K562 (cell line): ENCODE data around the gene S100A1. TPM values are rescaled to one million over a fixed set of nuclear protein-coding genes. Genes with fewer than 3 reads are reported as not detected.
A peak's percentile ranks its signal among the peaks of the same experiment; 100 is the strongest.

ENCODE experiments used
- DACH1 ChIP-seq: fragments of 450-650 bp; IDR thresholded peaks from 2 replicates; pipeline ENCODE4 v1.6.1; 2018; ENCODE audit not compliant: partially characterized antibody
- FOXP1 ChIP-seq: sonication (generic); formaldehyde crosslinking; IDR thresholded peaks from 2 replicates; pipeline ENCODE4 v1.8.0; 2022; ENCODE audit warnings: mild to moderate bottlenecking, missing genetic modification reagents
- JUN ChIP-seq, 2 experiments: sonication (generic) in 1 of 2; formaldehyde crosslinking in 1 of 2; IDR thresholded peaks; 2 replicates each; pipeline versions ENCODE4 v1.6.1 to v1.8.0; 2012 to 2022; ENCODE audit warnings: borderline replicate concordance in 2 of 2, mild to moderate bottlenecking in 2 of 2, improper control_type of control experiment in 1 of 2, low read depth in 1 of 2, low read length in 1 of 2, missing genetic modification reagents in 1 of 2
- MTF1 ChIP-seq: fragments of 250-450 bp; sonication (Bioruptor Pico); IDR thresholded peaks from 2 replicates; pipeline ENCODE4 v1.9.0; 2021; ENCODE audit warnings: moderate library complexity, mild to moderate bottlenecking, inconsistent platforms, borderline replicate concordance
- NR3C1 ChIP-seq: sonication (generic); formaldehyde crosslinking; IDR thresholded peaks from 2 replicates; pipeline ENCODE4 v1.8.1; 2022; ENCODE audit warnings: missing genetic modification reagents
- PPARD ChIP-seq: fragments of 250-450 bp; sonication (Bioruptor Pico); IDR thresholded peaks from 2 replicates; pipeline ENCODE4 v1.8.0; 2022; ENCODE audit warnings: inconsistent platforms, mild to moderate bottlenecking, moderate library complexity
- SIN3A ChIP-seq, 2 experiments: fragments of 150-350 bp in 1 of 2; IDR thresholded peaks; 2 replicates each; pipeline ENCODE4 v1.6.1; 2011 to 2016; ENCODE audit warnings: borderline replicate concordance in 2 of 2, low read depth in 2 of 2, low read length in 2 of 2, mild to moderate bottlenecking in 2 of 2, moderate library complexity in 2 of 2; ENCODE audit not compliant: control insufficient read depth in 1 of 2
- TEAD4 ChIP-seq, 2 experiments: sonication (generic) in 1 of 2; formaldehyde crosslinking in 1 of 2; IDR thresholded peaks; 2 replicates each; pipeline versions ENCODE4 v1.6.1 to v1.8.0; 2012 to 2022; ENCODE audit warnings: borderline replicate concordance in 1 of 2, inconsistent platforms in 1 of 2, low read length in 1 of 2, mild to moderate bottlenecking in 1 of 2, missing genetic modification reagents in 1 of 2
- TOE1 ChIP-seq, 2 experiments: fragments of 450-650 bp in 1 of 2; sonication (generic) in 1 of 2; formaldehyde crosslinking in 1 of 2; IDR thresholded peaks; 2 replicates each; pipeline versions ENCODE4 v1.7.1 to v1.8.0; 2016 to 2022; ENCODE audit warnings: borderline replicate concordance in 2 of 2, mild to moderate bottlenecking in 2 of 2, antibody characterized with exemption in 1 of 2, inconsistent platforms in 1 of 2, low read depth in 1 of 2, missing genetic modification reagents in 1 of 2, moderate library complexity in 1 of 2
- YY1 ChIP-seq, 3 experiments: IDR thresholded peaks; 2 replicates each; pipeline ENCODE4 v1.6.1; 2011; ENCODE audit warnings: low read length in 2 of 3, mild to moderate bottlenecking in 2 of 3, moderate library complexity in 2 of 3, borderline replicate concordance in 1 of 3, control low read depth in 1 of 3, low read depth in 1 of 3; ENCODE audit not compliant: insufficient read depth in 3 of 3, insufficient replicate concordance in 2 of 3, control insufficient read depth in 1 of 3, insufficient read length in 1 of 3; ENCODE audit errors: extremely low read depth in 1 of 3
- ZKSCAN8 ChIP-seq: fragments of 200-800 bp; sonication (Bioruptor generic); IDR thresholded peaks from 2 replicates; pipeline ENCODE4 v1.6.1; 2016; ENCODE audit warnings: missing genetic modification characterization, missing compliant biosample characterization
- polyA plus RNA-seq, 8 experiments: library from polyadenylated mRNA; depleted of rRNA in 4 of 8; stranded (reverse) in 5 of 8; unstranded in 3 of 8; fragments of >200 nt; fragmentation: Nextera tagmentation in 2 of 8; fragmentation: Illumina TruSeq in 1 of 8; extraction: Ambion mirVana in 2 of 8; extraction: Trizol in 1 of 8; gene quantifications; 2 replicates each; pipeline versions ENCODE4 v1.2.1 to v1.2.3, GENCODE V29; 2011 to 2014; ENCODE audit warnings: inconsistent platforms in 1 of 8, missing spikeins in 1 of 8
- total RNA-seq, 7 experiments: library from RNA; depleted of rRNA in 6 of 7; stranded (reverse); fragments of >200 nt in 6 of 7; fragmentation: Illumina TruSeq in 2 of 7; extraction: Trizol in 2 of 7; gene quantifications; 2 replicates each; pipeline versions ENCODE4 v1.2.1 to v1.2.3, GENCODE V29; 2011 to 2021; ENCODE audit warnings: low replicate concordance in 1 of 7
- TF ChIP-seq, protein P1 (sequence below), 2 experiments: fragments of 200-800 bp in 1 of 2; sonication (Bioruptor generic) in 1 of 2; sonication (generic) in 1 of 2; formaldehyde crosslinking in 1 of 2; IDR thresholded peaks in 1 of 2; conservative IDR thresholded peaks in 1 of 2; 2 replicates each; pipeline versions ENCODE4 v1.5.0 to v1.6.1; 2016 to 2020; ENCODE audit warnings: missing compliant biosample characterization in 1 of 2, missing genetic modification characterization in 1 of 2, missing genetic modification reagents in 1 of 2
- TF ChIP-seq, protein P2 (sequence below): fragments of 200-800 bp; sonication (Bioruptor generic); IDR thresholded peaks from 2 replicates; pipeline ENCODE4 v1.6.1; 2017; ENCODE audit warnings: missing genetic modification characterization, missing compliant biosample characterization

The S100A1 gene
- total and polyA plus RNA-seq, 9 of the 15 experiments (the other 6 are each of a cell fraction or from before 2014, with no cell fraction given) = 0.44 to 30.1 (median 12.7) TPM

GRCh38 chr1:153633754-153634665 lies 5.8 kb downstream of the S100A1 start, which contains the start of gene CHTOP (continued):
- peak in 1 of 2 experiments; percentile 81; a peak in 2 of 4 replicates for TF ChIP-seq SIN3A (IDR thresholded peaks at IDR 0.05; ENCODE audit: borderline replicate concordance in 2 of 2, control insufficient read depth in 1 of 2, low read depth in 2 of 2, low read length in 2 of 2)
- no peak for TF ChIP-seq PPARD
- peak; percentile 87 for TF ChIP-seq TOE1 (IDR thresholded peaks at IDR 0.05; ENCODE audit: borderline replicate concordance)
- TF ChIP-seq TOE1 (CRISPR knock-in tag; IDR thresholded peaks at IDR 0.05; ENCODE audit: borderline replicate concordance, low read depth) = 0 out of 2 replicates have a peak, but pooled peaks have one; percentile 12
- TF ChIP-seq NR3C1 (CRISPR knock-in tag) = no peak
- peak; percentile 82 for TF ChIP-seq JUN (IDR thresholded peaks at IDR 0.05; ENCODE audit: borderline replicate concordance, low read depth, low read length)
- no peak for TF ChIP-seq JUN (CRISPR knock-in tag; IDR thresholded peaks at IDR 0.05; ENCODE audit: borderline replicate concordance)
- TF ChIP-seq, protein P1, sequence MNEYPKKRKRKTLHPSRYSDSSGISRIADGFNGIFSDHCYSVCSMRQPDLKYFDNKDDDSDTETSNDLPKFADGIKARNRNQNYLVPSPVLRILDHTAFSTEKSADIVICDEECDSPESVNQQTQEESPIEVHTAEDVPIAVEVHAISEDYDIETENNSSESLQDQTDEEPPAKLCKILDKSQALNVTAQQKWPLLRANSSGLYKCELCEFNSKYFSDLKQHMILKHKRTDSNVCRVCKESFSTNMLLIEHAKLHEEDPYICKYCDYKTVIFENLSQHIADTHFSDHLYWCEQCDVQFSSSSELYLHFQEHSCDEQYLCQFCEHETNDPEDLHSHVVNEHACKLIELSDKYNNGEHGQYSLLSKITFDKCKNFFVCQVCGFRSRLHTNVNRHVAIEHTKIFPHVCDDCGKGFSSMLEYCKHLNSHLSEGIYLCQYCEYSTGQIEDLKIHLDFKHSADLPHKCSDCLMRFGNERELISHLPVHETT (CRISPR knock-in tag; conservative IDR thresholded peaks at IDR 0.05 in 1 of 2, IDR thresholded peaks at IDR 0.05 in 1 of 2) = peak in 1 of 2 experiments; percentile 94; a peak in 2 of 4 replicates
- TF ChIP-seq, protein P2, sequence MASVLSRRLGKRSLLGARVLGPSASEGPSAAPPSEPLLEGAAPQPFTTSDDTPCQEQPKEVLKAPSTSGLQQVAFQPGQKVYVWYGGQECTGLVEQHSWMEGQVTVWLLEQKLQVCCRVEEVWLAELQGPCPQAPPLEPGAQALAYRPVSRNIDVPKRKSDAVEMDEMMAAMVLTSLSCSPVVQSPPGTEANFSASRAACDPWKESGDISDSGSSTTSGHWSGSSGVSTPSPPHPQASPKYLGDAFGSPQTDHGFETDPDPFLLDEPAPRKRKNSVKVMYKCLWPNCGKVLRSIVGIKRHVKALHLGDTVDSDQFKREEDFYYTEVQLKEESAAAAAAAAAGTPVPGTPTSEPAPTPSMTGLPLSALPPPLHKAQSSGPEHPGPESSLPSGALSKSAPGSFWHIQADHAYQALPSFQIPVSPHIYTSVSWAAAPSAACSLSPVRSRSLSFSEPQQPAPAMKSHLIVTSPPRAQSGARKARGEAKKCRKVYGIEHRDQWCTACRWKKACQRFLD (CRISPR knock-in tag) = peak; percentile 86; the same call in 1 of the 2 replicates
- peak; percentile 99 to 100 (median 99) for TF ChIP-seq YY1 (IDR thresholded peaks at IDR 0.05; ENCODE audit: borderline replicate concordance in 1 of 3, control insufficient read depth in 1 of 3, extremely low read depth in 1 of 3, insufficient read depth in 3 of 3, insufficient read length in 1 of 3, insufficient replicate concordance in 2 of 3, low read depth in 1 of 3, low read length in 2 of 3)
- no peak for TF ChIP-seq DACH1
- no peak for TF ChIP-seq ZKSCAN8 (CRISPR knock-in tag)
- TF ChIP-seq FOXP1 (CRISPR knock-in tag) = 0 out of 2 replicates have a peak, but pooled peaks have one; percentile 45
- no peak for TF ChIP-seq MTF1 (CRISPR knock-in tag)
- peak; percentile 96 for TF ChIP-seq TEAD4 (IDR thresholded peaks at IDR 0.05; ENCODE audit: low read length)
- TF ChIP-seq TEAD4 (CRISPR knock-in tag; IDR thresholded peaks at IDR 0.05; ENCODE audit: borderline replicate concordance) = no peak
